Activated naive CD4-positive, alpha-beta T cell treated with anti-CD3 and anti-CD28 coated beads for 36 hours (primary cell): ENCODE data around the gene DYNC1H1. TPM values are rescaled to one million over a fixed set of nuclear protein-coding genes. Genes with fewer than 3 reads are reported as not detected.

ENCODE experiments used
- CTCF ChIA-PET: fragments of 350-600 bp; sonication (Branson Sonifier 250); formaldehyde crosslinking; loops from one replicate; lab custom pipeline; 2021; ENCODE audit warnings: antibody characterized with exemption; lab: Charles Lee
- DNase-seq: peaks from one replicate; pipeline ENCODE4 v3.0.0-alpha.2; 2020
- H3K27ac Mint-ChIP-seq: one replicate; pipeline ENCODE4 v1.8.0; 2021; ENCODE audit warnings: mild to moderate bottlenecking, mixed read lengths
- H3K27me3 Mint-ChIP-seq: one replicate; pipeline ENCODE4 v1.8.0; 2021; ENCODE audit warnings: low read depth, mixed read lengths
- H3K36me3 Mint-ChIP-seq: one replicate; pipeline ENCODE4 v1.8.0; 2021; ENCODE audit warnings: low read depth, mixed read lengths
- H3K4me1 Mint-ChIP-seq: one replicate; pipeline ENCODE4 v1.8.0; 2021; ENCODE audit warnings: low read depth, mixed read lengths
- H3K4me3 Mint-ChIP-seq: one replicate; pipeline ENCODE4 v1.8.0; 2021; ENCODE audit warnings: mild to moderate bottlenecking, moderate library complexity, mixed read lengths
- H3K9me3 Mint-ChIP-seq: one replicate; pipeline ENCODE4 v1.8.0; 2021; ENCODE audit warnings: mixed read lengths
- intact Hi-C: fragments of 100-400 bp; cut with micrococcal nuclease; formaldehyde crosslinking; loops from one replicate; pipeline ENCODE4 v1.15.1; 2023
- total RNA-seq, 2 experiments: library from RNA; stranded (reverse); gene quantifications; one replicate each; pipeline ENCODE4 v1.2.3, GENCODE V29; 2021

The DYNC1H1 gene
- total RNA-seq, 2 experiments from 2014 or later = 207 to 208 TPM

- DNase-seq = no peak
Measured at GRCh38 chr14:101948666-101949216, 15.6 kb upstream of the DYNC1H1 start.

DNA sequence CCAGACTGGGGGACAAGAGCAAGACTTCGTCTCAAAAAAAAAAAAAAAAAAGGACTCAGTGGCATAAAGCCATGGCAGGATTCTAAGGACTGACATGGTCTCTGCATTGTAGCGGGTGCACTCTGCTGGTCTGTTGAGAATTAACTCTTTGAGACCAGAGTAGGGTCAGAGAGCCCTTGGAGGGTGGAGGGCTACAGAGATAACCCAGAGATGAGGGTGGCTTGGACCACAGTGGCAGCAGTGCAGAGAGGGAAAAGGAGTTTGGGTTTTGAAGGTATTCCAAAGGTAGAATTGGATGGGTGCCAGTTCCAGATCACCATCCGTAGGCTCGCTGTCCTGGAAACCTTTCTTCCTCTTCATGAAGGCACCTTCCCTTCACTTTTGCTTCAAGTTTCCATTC is 14.3 kb upstream of the DYNC1H1 start:
- Mint-ChIP-seq H3K4me3 (peak overlapping the region; percentile 24), H3K4me1 (peaks cover 18% of the 10 kb centered on the region), H3K27me3 (peaks cover 12% of the 10 kb centered on the region), H3K27ac (no peak overlapping the region), H3K36me3 (no peaks in the 10 kb centered on the region), H3K9me3 (no peaks in the 10 kb centered on the region)
- intact Hi-C loops = no loop called here
- CTCF ChIA-PET = interaction anchor here (0.7 to 1.4 kb wide), 3 partner anchors 10 to 243 kb away, joined by 4 to 5 read pairs (median 4); no protein-coding TSS in a partner anchor
- DNase-seq = no peak

More at GRCh38 chr14:101948666-101949216, 15.6 kb upstream of the DYNC1H1 start:
- no peaks in the 10 kb centered on the region for H3K9me3 Mint-ChIP-seq
- no peaks in the 10 kb centered on the region for H3K36me3 Mint-ChIP-seq
- intact Hi-C loops = loop anchor here (1.0 to 2.0 kb wide), 10 partner anchors 16 to 368 kb away; partner anchors contain the start of genes DYNC1H1, HSP90AA1 and WDR20
- peak overlapping the region; percentile 97 for H3K27ac Mint-ChIP-seq
- peaks cover 18% of the 10 kb centered on the region for H3K4me1 Mint-ChIP-seq
- peak overlapping the region; percentile 98 for H3K4me3 Mint-ChIP-seq
- CTCF ChIA-PET = interaction anchor here (1.4 to 1.9 kb wide), 3 partner anchors 13 to 129 kb away, joined by 3 to 5 read pairs (median 4); partner anchors contain the start of gene DYNC1H1
- H3K27me3 Mint-ChIP-seq = peaks cover 16% of the 10 kb centered on the region

DNA sequence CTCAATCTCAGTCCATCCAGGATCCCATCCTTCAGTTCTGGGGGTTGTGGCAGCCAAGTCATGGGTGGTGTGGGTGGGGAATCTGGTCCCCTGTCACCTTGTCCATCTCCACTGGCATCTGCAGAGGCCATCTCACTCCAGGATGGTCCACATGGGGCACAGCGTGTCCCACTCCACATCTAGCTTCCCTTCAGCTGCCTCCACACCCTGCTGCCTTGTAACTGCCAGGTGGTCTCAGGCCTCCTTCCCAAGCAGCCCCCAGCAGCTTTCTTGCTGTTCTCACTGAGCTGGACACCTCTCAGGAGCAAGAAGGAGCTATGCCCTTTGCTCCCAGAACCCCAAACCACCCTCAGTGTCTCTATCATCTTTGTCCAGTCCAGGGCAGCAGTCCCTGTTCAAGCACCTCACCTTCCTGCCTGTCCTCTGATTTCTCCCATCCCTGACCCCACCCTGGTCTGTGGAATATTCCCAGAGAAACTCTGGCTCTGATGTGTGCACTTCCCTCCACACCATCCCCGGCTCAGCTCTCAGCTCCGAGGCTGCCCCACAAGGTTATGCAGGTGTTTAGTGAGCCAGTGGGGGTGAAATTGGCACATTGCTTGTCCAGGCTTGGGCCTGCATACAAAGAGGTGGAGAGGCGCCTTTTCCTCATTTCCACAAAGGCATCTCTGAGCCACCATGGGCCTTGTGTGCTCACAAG is 13.7 kb upstream of the DYNC1H1 start:
- Mint-ChIP-seq H3K27ac (no peak overlapping the region), H3K4me1 (peaks cover 18% of the 10 kb centered on the region)
- CTCF ChIA-PET = interaction anchor here (0.8 to 1.4 kb wide), 3 partner anchors 11 to 244 kb away, joined by 3 to 5 read pairs (median 3); no protein-coding TSS in a partner anchor

GRCh38 chr14:101953151-101953550 is 11.2 kb upstream of the DYNC1H1 start:
- CTCF ChIA-PET = interaction anchor here (0.5 to 1.2 kb wide), 4 partner anchors 15 to 246 kb away, joined by 3 to 4 read pairs (median 3); no protein-coding TSS in a partner anchor
- Mint-ChIP-seq H3K36me3 (no peaks in the 10 kb centered on the region), H3K9me3 (no peaks in the 10 kb centered on the region), H3K4me1 (peaks cover 12% of the 10 kb centered on the region), H3K27me3 (no peaks in the 10 kb centered on the region), H3K27ac (no peak overlapping the region), H3K4me3 (no peak overlapping the region)
- no peak for DNase-seq
- intact Hi-C loops = no loop called here

More for the DNA sequence above, 13.7 kb upstream of the DYNC1H1 start:
- Mint-ChIP-seq H3K27me3 (peaks cover 10% of the 10 kb centered on the region), H3K4me3 (peak overlapping the region; percentile 24), H3K9me3 (no peaks in the 10 kb centered on the region), H3K36me3 (no peaks in the 10 kb centered on the region)
- intact Hi-C loops = no loop called here
- no peak for DNase-seq

GRCh38 chr14:101954501-101954900 is 9.9 kb upstream of the DYNC1H1 start:
- no peaks in the 10 kb centered on the region for H3K9me3 Mint-ChIP-seq
- H3K36me3 Mint-ChIP-seq = no peaks in the 10 kb centered on the region
- intact Hi-C loops = no loop called here
- peaks cover 5% of the 10 kb centered on the region for H3K4me1 Mint-ChIP-seq
- no peak for DNase-seq
- H3K27me3 Mint-ChIP-seq = no peaks in the 10 kb centered on the region
- CTCF ChIA-PET = interaction anchor here (1.4 kb wide), 1 partner anchor 247 kb away, joined by 4 read pairs; no protein-coding TSS in a partner anchor
- no peak overlapping the region for H3K4me3 Mint-ChIP-seq
- H3K27ac Mint-ChIP-seq = no peak overlapping the region

DNA sequence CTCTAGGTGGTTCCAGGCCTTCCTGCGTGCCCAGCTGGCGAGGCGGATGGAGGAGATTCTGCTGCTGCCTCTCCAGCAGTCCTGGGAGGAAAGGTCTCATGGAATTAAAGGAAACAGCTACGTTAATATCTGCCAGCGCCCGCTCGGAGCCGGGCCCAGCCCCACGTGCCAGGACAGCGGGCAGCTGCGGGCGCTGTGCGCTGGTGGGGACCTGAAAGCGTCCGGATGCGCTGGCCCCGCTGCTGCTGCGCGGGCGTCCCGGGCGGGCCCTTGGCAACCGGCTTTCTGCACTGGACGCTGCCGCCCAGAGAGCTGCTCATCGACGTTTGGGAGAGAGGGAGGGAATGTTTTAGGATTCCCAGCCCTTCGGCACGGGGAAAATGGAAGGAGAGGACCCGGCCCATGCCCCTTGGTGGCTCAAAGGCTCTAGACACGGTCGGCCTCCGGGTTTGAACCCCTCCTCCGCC is 8.6 kb upstream of the DYNC1H1 start:
- no peaks in the 10 kb centered on the region for H3K9me3 Mint-ChIP-seq
- intact Hi-C loops = no loop called here
- H3K4me1 Mint-ChIP-seq = peaks cover 5% of the 10 kb centered on the region
- CTCF ChIA-PET = interaction anchor here (1.4 kb wide), 1 partner anchor 249 kb away, joined by 4 read pairs; no protein-coding TSS in a partner anchor
- DNase-seq = no peak
- no peaks in the 10 kb centered on the region for H3K27me3 Mint-ChIP-seq
- H3K27ac Mint-ChIP-seq = no peak overlapping the region
- H3K36me3 Mint-ChIP-seq = no peaks in the 10 kb centered on the region
- no peak overlapping the region for H3K4me3 Mint-ChIP-seq

DNA sequence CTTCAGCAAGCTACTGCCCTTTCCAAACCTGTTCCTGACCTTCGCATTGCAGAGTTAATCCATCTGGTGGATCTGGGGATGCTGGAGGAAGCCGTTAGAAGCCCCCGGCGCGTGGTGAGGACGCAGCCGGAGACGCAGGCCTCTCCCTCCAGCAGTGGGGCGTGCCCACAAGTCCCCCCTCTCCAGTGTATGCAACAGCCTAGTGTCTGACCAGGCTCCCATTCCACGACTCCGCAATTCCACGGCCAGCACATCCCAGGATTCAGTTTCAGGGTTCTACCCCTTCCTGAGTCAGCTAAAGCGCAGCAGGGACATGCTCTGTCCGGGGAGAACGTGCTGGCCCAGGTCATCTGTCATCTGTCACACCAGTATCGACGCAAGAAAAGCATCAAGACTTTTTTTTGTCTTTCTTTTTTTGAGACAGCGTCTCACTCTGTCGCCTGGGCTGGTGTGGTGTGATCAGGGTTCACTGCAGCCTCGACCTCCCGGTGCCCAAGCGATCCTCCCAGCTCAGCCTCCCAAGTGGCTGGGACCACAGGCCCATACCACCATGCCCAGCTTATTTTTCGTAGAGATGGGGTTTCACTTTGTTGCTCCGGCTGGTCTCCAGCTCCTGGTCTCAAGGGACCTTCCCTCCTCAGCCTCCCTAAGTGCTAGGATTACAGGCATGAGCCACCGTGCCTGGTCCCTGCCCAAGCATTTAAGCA is 8.0 kb upstream of the DYNC1H1 start:
- Mint-ChIP-seq H3K9me3 (no peaks in the 10 kb centered on the region), H3K4me1 (peaks cover 7% of the 10 kb centered on the region), H3K36me3 (no peaks in the 10 kb centered on the region), H3K27me3 (no peaks in the 10 kb centered on the region), H3K27ac (no peak overlapping the region), H3K4me3 (no peak overlapping the region)
- CTCF ChIA-PET = no interaction called here
- intact Hi-C loops = no loop called here
- DNase-seq = no peak

- H3K4me1 Mint-ChIP-seq = peaks cover 9% of the 10 kb centered on the region
- CTCF ChIA-PET = interaction anchor here (0.6 to 1.1 kb wide), 6 partner anchors 28 to 398 kb away, joined by 3 to 6 read pairs (median 3); no protein-coding TSS in a partner anchor
- intact Hi-C loops = no loop called here
- no peak overlapping the region for H3K4me3 Mint-ChIP-seq
- DNase-seq = no peak
- H3K9me3 Mint-ChIP-seq = no peaks in the 10 kb centered on the region
- H3K27me3 Mint-ChIP-seq = no peaks in the 10 kb centered on the region
- H3K36me3 Mint-ChIP-seq = no peaks in the 10 kb centered on the region
- H3K27ac Mint-ChIP-seq = no peak overlapping the region
Measured at GRCh38 chr14:101957406-101958234, 6.8 kb upstream of the DYNC1H1 start.

GRCh38 chr14:101958418-101959180 is 5.8 kb upstream of the DYNC1H1 start:
- DNase-seq = no peak
- Mint-ChIP-seq H3K27ac (no peak overlapping the region), H3K9me3 (no peaks in the 10 kb centered on the region), H3K4me1 (peaks cover 9% of the 10 kb centered on the region), H3K4me3 (no peak overlapping the region), H3K27me3 (no peaks in the 10 kb centered on the region), H3K36me3 (no peaks in the 10 kb centered on the region)
- CTCF ChIA-PET = interaction anchor here (0.6 to 1.1 kb wide), 7 partner anchors 16 to 397 kb away, joined by 3 to 6 read pairs (median 3); no protein-coding TSS in a partner anchor
- intact Hi-C loops = no loop called here

DNA sequence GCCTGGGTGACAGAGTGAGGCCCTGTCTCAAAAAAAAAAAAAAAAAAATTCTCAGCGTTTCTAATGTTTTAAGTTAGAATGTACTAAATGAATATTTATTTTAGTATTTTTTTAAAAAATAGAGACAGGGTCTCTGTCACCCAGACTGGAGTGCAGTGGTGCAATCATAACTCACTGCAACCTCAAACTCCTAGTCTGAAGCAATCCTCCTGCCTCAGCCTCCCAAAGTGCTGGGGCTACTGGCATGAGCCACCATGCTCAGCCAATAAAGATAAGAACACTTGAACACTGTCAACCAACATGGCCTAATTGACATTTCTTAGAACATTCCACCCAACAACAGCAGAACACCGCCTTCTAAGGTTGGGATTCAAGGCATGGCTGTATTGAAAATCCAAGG is 5.1 kb upstream of the DYNC1H1 start:
- H3K27me3 Mint-ChIP-seq = no peaks in the 10 kb centered on the region
- CTCF ChIA-PET = interaction anchor here (0.6 to 1.1 kb wide), 7 partner anchors 16 to 194 kb away, joined by 3 to 6 read pairs (median 3); no protein-coding TSS in a partner anchor
- DNase-seq = no peak
- no peaks in the 10 kb centered on the region for H3K9me3 Mint-ChIP-seq
- H3K4me1 Mint-ChIP-seq = peaks cover 14% of the 10 kb centered on the region
- intact Hi-C loops = no loop called here
- H3K27ac Mint-ChIP-seq = no peak overlapping the region
- H3K4me3 Mint-ChIP-seq = no peak overlapping the region
- H3K36me3 Mint-ChIP-seq = no peaks in the 10 kb centered on the region
